Hematopoietic multipotent progenitor cell treated with erythropoietin and hydrocortisone succinate and interleukin-3 and kit ligand, for 17 days (in vitro differentiated cells): ENCODE results near the gene ELMO2.

Experiments used
- DNase-seq: peaks from one replicate; pipeline ENCODE4 v3.0.0-alpha.2; 2015; ENCODE audit warnings: low spot score

The ELMO2 gene, protein sequence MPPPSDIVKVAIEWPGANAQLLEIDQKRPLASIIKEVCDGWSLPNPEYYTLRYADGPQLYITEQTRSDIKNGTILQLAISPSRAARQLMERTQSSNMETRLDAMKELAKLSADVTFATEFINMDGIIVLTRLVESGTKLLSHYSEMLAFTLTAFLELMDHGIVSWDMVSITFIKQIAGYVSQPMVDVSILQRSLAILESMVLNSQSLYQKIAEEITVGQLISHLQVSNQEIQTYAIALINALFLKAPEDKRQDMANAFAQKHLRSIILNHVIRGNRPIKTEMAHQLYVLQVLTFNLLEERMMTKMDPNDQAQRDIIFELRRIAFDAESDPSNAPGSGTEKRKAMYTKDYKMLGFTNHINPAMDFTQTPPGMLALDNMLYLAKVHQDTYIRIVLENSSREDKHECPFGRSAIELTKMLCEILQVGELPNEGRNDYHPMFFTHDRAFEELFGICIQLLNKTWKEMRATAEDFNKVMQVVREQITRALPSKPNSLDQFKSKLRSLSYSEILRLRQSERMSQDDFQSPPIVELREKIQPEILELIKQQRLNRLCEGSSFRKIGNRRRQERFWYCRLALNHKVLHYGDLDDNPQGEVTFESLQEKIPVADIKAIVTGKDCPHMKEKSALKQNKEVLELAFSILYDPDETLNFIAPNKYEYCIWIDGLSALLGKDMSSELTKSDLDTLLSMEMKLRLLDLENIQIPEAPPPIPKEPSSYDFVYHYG

DNA sequence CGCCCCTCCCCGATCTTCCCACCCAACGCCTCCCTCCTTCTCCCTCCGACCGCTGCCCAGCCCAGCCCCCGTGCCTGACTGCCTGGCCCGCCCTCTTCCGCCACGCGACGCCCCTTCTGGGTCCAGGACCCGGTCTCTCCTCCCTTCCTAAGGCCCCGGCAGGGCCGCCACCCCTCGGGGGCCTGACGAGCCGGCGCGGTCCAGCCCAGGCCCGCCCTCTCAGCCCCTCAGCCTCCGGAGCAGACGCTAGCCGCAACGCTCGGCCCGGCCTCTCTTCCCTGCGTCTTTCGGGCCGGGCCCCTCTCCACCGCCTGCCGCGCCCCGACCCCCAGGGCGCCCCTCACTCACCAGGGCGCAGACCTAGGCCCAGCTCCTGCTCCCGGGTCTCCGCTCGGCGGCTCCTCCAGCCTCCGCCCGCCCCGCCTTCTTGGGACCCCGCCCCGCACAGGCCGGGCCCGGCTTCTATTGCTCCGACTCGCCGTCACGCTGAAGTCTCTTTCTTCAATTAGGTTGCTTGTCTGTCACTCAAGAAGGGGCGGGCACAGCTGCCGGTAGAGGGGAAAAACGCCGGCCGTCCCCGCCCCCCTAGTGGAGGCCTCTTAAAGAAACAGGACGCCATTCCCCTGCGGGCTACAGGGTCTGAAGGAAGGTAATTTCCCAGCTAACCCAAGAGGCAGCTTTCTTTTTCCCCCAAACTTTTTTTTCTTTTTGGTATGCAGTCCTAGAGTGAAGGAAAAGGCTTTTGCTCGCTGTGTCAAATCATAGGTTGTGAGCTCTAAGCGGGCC is at the start of gene ELMO2:
TSS of gene ELMO2 (minus strand) at position 416 of the 786 bp plus-strand sequence. CDS start 12,133 bp downstream, outside the sequence.
- peak; percentile 93 for DNase-seq

DNA sequence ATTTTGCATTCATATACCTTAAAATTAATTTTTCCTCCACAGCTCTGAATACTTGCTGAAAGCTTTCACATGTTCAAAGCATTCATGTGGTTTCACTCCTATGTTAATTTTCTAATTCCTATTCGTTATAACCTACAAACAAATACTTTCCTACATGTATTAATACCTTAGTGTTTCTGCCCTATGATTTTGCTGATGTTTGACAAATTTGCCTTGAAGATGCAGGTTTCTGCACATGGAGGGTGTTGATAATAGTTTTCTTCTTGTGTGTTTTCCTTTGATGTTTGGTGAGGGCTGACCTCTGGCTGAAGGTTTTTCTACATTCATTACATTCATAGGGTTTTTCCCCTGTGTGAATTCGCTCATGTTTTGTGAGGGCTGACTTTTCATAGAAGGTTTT is 49.3 kb upstream of the ELMO2 start:
- DNase-seq, result no peak

DNA sequence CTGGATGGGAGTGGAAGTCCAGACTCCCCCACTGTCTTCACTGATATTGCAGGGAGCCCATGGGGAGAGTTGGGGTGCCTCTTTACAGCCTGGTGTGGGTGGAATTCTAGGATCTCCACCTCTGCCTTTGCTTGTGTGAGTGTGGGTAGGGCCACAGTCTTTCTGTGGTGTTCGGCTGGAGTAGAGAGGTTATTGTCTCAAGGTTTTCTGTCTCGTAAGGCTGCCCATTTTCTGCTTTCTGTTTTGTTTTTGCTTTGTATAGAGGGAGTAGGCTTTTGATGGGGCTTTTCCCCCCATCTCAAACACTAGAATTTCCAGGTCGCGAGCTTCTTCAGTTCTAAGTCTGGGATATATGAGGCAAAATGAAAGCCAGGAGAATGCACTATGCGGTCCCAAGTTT is 40.4 kb upstream of the ELMO2 start:
- no peak for DNase-seq

DNA sequence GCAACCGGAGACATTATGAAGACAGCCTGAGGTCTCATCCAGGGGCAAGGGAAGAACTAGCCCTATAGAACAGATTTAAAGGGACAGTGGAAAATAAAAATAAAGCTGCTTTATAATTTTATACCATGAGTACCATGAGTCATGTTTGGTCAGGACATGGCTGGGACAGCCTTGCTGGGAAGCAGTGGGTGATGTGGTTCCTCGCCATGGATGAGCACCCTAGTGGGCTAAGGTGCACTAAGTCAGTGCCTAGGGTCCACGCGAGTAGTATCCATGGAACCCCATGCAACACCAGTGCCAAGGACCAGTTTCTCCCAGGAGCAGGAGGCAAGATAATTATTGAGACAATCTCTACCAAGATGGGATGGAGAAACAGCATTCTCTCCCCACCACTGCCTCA is 33.4 kb upstream of the ELMO2 start:
- DNase-seq, result no peak

DNA sequence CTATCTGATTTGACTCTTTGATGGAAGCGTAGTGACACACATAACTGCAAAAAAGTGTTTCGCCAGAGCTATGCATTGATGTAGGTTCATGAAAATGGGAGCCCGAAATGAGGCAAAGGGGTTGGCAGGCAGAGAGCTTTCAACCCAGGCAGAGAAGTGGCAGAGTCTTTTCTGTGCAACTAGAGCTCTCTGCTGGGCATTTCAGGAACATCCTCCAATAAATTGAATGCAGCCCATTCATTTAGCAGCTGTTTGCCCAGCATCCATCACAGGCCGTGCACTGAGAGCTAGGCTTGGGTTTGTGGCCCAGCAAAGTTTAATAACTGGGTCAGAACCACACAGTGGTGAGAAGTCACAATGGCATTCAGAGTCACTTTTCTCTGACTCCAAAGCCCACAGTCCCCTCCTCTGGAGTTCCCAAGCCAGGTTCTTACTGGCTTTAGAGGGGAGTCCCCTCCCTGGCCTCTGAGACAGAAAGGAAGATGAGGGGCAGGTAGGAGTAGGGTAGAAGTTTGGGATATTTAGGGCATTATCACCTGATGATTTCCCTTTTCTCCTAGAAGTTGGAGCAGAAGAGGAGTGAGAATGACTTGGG is 31.8 kb upstream of the ELMO2 start:
- DNase-seq, result no peak

DNA sequence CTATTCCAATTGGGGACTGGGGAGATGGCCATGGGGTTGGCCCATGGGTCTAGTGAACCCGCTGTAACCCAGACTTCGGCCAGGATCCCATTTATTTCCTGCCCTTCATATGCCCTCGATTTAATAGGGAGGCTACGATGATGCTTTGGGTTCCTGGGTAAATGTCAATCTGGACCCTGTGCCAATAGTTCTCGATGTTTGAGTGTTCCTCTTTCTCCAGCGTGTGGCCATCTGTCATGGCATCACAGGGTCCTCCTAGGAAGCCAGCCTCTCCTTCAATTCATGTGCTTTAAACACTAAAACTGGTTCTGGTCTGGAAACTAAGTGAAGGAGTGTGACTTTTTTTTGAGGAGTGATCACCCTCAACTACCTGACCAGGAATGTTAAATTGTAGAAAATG is 28.7 kb upstream of the ELMO2 start:
- DNase-seq, result no peak

DNA sequence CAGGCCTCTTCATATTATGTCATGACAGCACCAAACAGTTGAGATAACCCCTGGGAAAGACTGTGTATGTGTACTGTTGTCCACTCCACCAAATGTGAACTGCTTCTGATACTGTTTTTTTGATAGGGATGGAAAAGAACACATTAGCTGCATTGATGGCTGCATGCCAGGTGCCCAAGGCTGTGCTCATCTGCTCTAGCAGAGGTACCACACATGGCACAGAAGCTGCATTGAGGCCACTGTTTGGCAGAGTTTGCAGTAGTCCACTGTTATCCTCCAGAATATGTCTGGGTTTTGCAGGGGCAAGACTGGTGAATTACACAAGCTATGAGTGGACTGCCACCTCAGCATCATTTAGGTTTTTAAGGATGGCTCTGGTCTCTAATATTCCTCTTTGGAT is 28.2 kb upstream of the ELMO2 start:
- DNase-seq, result no peak

DNA sequence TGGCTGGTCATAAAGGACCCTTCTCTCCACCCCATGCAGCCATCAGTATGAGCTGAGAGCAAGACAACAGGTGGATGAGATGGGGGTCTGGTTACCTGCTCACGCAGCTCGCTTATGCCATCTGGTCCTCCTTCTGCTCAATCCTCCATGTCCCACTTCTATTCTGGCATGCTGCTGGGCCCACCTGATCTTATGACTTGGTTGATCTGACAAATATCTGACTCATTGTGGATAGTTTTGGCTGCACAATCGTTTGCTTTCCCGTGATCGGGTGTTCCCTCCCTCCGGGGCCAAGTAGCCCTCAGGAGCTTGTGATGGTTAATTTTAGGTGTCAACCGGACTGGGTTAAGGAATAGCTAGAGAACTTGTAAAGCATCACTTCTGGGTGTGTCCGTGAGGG is 26.6 kb upstream of the ELMO2 start:
- no peak for DNase-seq

DNA sequence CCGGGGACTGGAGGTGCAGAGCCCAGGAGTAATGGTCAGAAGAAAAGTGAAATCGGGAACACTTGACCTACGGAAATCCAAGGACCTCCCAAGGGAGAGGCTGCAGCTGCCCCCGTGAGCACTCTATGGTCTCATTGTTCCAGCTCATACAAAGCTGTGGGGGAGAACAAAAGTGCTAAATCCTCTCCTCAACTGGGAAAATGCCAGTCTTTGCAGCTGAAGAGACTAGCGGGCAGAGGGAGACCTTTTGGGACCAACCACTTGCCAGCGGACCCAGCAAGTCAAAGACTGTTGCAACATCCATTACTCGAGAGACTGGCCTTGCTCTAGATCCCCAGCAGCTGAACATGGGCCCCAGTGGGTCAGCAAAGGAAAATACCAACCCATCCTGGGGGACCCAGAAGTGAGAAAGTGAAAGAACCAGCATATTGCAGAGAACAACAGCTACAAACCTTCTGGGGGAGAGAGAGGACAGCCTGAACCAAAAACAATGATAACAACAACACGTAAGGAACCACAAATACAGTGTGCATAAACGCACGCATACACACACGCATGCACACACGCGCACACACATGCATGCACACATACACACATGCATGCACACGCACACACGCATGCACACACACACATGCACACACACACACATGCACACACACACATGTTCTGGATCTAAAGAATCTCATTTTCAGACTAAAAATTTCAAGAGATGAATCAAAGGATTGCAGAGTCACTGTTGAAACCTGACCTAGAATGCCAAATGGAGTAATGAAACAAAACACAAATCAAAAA is 24.7 kb upstream of the ELMO2 start:
- DNase-seq, result no peak

DNA sequence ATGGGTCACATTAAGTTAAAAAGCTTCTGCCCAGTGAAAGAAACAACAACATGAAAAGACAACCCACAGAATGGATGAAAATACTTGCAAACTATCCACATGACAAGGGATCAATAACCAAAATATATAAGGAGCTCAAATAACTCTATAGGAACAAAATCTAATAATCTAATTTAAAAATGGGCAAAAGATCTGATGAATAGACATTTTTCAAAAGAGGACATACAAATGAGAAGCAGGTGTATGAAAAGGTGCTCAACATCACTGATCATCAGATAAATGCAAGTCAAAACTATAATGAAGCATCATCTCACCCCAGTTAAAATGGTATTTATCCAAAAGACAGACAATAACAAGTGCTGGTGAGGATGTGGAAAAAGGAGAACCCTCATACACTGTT is 21.0 kb upstream of the ELMO2 start:
- DNase-seq, result no peak

DNA sequence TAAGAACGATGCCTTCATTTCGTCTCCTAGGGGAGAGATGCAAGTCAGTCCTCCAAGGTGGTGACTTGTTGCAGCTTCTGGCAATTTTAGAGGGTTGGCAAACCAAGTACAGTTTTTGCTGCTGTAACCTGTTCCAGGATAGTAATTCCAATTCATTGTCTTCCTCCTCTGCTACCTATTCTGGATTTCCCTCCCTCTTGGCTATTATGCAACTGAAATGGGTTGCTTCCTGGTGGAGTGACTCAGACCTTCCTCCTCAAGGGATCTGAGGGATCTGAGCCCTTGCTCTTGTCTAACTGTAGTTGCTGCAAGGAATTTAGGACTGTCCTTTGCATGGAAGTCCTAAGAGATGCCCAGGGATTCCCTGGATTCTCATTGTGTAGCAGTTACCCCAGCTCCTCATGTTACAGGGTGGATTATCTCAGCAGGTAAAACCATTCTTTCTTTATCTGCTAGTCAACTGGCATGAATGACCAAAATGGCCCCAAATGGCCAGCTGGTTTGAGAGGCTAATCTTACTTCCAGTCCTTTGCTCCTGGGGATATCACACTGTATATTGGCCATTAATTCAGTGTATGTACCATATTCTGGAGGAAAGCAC is 17.6 kb upstream of the ELMO2 start:
- no peak for DNase-seq

DNA sequence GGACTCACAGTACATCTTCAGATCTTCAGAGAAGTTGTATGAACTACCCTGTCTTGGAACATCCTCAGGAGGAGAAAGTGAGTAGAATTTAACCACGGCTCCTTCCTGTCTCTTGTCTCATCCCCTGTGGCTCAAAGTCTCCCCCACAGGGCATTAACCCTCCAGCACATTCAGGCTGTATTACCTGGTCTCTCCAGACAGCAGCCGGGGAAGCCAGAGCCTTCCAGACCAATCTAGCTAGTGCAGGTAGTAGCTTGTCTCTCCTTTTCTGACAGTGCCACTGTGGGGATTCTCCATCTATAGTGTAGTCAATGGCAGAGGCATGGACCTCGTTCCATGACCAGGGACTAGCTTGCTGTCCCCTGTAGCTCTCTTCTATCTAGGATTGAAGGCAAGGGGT is 16.9 kb upstream of the ELMO2 start:
- DNase-seq, result no peak

DNA sequence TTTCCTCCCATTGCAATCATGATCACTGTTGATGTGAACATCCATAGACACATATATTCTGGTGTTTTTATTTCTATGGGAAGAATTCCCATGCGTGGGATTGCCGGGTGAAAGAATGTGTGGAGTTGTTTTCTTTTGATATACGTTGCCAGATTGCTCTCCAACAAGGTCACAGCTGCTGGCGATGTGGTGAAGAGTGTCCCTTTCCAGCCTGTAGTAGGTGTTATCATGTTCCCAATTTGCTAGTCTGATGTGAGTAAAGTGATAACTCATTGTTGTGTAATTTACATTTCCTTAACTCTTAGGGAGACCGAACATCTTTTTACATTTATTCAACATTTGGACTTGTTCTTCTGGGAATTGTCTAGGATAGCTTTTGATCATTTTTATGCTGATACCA is 14.5 kb upstream of the ELMO2 start:
- DNase-seq, result no peak

DNA sequence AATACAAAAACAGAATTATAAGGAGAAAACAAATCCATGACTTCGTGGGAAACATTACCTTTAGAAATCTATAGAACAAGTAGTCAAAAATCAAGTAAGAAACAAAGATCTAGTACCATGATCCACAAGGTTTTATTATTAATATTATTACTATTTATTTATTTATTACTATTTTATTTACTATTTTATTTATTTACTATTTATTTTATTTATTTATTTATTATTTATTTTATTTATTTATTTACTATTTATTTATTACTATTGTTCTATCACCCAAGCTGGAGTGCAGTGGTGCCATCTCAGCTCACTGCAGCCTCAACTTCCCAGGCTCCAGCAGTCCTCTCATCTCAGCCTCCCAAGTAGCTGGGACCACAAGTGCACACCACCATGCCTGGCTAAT is 13.5 kb upstream of the ELMO2 start:
- DNase-seq, result no peak

DNA sequence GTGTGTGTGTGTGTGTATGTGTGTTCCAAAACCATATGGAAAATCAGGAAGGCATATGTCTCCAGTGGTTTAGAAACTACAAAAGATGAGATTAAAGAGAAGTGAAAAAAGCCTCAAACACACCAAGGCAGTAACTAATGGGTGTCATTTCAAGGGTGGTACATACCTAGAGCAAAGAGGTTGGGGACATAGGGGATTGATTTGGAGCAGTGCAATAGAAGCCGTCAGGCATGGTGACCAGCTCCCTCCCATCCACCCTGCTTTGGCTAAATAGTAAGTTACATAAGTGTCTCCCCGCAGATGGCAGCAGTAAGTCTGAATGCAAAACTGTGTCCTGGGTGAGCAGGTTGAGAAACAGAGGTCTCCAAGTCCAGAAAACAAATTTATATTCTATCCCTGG is 10.4 kb upstream of the ELMO2 start:
- DNase-seq, result no peak

DNA sequence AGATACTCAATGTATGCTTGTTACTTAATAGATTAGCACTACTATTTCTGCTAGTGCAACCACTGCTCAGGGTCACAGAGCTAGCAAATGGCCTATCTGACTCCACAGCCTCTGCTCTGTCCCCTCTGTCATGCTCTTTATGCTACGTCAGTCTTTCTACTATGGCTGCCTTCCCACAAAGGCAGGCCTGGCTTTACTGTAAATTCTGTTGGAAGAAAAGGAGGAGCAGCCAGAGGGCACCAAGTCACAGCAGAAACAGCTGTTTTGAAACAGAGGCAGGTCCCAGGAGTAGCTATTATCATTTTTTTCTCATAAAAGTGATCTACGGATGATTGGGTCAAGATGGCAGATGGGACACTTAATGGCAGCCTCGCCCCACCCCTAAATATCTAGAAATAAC is 10.0 kb upstream of the ELMO2 start:
- no peak for DNase-seq

DNA sequence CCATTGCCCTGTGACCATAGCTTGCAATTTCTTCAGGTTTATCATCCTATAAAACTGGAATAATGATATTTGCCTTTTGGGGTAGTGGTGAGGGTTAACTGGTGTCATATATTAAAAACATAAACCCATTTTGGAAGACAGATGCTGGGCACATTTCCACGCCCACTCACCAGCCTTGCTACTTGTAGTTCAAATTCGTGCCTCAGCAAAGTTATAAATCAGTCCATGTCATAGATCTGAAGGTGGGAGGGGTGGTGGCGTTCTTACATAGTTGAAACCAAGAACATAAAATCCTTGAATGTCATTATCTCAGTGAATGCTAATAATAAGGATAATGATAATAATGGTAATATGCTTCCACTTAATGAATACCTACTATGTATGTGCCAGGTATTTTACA is 9.4 kb upstream of the ELMO2 start:
- no peak for DNase-seq

DNA sequence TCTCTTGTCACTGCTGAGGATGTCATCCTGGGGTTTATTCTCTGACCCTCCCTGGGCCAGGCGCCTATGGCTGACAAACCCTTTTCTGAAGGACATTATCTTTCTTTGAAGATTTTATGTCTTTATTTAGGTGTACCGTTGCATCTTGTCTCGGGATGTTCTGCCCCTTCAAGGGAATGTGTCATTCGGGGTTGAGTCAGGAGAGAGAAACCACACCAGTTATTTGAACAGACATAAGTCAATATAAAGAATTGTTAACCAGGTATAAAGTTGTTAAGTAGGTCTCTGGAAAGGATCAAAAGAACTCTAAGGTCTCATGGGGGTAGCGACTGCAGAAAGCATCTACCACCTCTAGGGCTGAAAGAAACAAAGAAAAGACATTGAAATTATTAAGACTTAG is 8.2 kb upstream of the ELMO2 start:
- no peak for DNase-seq

DNA sequence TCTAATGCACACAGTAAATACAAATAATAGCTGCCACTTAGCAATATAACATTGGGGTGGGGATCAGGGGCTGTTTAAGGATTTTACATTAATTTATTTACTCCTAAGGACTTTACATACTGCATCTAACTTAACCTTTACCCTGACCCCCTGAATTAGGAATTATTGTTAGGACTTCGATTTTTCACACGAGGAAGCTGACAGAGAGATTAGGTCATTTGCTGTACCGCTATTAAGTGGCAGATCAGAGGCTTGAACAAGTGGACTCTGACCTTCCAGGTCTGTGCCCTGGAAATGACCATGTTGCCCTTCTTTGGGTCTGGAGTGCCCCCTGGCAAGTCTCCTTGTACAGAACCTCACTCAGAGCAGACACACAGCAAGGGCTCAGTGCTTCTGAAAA is 5.2 kb upstream of the ELMO2 start:
- DNase-seq, result no peak

DNA sequence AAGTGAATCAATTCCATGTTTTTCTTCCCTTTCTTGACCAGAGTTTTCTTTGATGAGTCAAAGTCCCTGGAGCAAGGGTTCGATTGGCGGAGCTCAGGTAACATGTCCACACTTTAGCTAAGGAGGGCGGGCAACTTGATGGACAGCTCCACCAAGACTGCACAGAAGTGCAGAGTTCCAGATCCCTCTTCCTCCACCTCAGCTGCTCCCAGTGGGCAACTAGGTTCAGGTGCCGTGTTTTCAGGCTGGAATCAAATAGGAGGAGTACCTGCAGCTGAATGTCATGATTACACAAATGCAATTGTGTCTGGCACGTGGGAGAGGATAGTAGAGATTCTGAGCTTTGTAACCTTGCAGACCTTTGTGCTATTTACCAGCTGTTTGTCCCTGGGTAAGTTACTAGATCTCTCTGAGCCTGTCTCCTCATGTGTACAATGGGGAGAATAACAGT is 1.9 kb upstream of the ELMO2 start:
- DNase-seq, result no peak

DNA sequence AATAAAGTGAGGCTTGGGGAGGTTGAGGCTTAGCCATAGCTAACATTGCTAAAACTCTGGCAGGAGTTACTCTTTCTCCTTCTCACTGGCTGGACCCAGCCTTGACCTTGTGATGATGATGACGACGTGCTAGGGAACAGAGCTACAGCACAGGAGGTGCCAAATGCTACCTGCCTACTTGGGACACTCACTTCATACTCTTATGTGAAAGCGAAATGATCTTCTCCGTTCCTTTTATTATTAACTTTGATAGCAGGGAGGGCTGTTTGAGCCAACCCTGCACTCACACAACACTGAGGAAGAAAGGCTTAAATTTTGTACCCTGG is 1.2 kb upstream of the ELMO2 start:
- DNase-seq, result no peak
